Measurements from ENCODE around the gene TMA7.

The TMA7 gene

DNA sequence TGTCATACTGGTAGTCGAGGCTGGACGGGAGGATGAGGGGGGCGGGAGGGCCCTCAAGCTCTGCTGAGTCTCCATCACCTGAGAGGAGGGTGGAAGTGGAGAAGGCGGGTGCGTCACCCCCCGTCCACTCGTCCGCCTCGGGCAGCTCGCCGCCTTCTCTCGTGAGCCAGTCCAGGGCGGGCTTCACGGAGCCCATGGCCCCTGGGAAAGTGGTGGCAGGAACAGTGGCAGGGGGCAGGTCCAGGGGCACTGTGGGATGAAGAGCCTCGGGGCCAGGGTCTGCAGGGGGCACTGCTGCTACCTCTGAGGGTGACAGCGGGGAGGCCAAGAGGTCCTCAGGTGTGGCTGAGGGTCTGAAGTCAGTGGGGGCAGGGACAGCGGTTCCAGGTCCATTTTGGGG lies 20.5 kb upstream of the TMA7 start:
- DNase-seq, result peak in 1 of 10 donors; percentile 80
- intact Hi-C loops (cut with DNase I), result no loop called here

DNA sequence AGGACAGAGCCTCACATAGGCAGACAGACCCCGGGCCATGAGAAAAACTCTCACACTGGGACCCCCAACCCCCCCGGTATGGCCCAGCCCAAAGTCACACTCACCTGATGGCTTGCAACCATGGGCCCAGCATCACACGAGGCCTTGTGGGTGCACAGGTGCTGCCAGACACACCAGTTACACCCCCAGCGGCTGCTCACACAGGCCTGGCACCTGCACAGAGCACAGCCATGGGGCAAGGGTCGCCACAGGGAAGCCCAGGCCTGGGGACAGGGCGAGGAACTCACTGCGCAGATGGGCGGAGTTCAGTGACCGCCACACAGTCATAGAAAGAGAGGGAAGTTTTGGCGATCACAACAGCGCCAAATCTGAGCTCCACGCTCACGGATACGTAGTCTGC lies 19.5 kb upstream of the TMA7 start:
- intact Hi-C loops (cut with DNase I), result no loop called here
- peak in 1 of 10 donors; percentile 82 for DNase-seq

DNA sequence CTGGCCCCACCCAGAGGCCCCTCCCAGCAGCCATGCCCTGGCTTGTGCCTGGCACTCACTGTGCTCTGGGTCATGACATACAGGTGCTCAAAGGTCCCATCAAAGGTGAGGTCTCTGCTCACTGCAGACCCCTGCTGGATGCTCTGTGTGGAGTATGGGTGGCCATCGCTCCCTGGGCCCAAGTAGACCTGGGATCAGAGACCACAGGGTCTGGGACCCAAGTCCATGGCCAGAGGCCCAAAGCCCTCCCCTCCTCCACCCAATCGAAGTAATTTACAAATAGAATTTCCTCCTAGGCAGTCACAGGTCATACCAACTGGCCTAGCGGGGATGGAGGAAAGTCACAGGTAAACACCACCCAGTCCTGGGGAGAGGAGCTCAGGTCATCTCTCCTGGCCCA lies 17.8 kb upstream of the TMA7 start:
- no peak for DNase-seq
- intact Hi-C loops (cut with DNase I), result no loop called here

DNA sequence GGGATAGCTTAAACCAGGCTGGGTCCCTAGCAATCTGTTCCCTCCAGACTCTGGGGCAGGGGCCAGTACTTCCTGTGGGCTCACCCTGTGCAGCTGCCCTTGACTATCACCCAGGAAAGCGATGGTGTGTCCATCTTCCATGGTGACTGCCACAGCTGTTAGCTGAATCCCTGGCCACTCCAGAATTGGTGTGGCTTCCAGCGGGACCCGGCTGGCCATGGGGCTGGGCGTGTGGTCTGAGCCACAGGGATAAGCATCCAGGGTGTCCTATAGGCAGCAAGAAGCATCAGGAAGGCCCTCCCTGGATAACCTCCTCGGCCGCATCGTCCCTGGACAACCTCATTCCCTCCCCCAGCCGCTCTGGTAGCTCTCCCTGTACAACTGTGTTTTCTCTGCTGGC lies 17.4 kb upstream of the TMA7 start:
- DNase-seq, result peak in 1 of 10 donors; percentile 50
- intact Hi-C loops (cut with DNase I), result no loop called here

DNA sequence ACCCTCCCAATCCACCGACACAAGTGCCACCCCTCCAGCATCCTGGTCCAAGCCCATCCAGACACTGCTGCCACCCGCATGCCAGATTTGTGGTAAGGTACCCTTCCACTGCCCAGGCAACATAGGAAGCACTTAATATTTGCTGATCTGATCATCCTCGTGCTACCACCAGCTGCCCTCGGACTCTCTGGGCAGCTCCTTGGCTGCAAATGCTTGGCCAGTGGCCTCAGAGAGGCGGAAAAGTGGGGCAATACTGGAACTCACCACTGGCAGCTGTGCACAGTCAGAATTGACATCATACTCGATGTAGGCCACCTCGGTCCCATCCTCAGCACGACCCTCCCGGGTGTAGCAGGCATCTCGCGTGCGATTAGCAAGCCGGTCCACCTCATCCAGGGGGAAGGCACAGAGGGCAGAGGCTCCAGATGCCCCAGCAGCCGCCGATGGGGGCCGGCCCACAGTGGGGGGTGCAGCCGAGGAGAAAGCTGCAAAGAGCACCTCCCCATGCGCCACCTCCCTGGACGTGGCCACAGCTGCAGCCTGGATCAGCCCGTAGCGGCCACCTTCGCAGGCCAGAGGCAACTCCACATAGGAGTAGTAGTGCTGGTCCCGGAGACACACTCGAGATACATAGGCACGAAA lies 16.7 kb upstream of the TMA7 start:
- intact Hi-C loops (cut with DNase I), result no loop called here
- DNase-seq, result peak in 5 of 10 donors; percentile 26 to 83 (median 46)

DNA sequence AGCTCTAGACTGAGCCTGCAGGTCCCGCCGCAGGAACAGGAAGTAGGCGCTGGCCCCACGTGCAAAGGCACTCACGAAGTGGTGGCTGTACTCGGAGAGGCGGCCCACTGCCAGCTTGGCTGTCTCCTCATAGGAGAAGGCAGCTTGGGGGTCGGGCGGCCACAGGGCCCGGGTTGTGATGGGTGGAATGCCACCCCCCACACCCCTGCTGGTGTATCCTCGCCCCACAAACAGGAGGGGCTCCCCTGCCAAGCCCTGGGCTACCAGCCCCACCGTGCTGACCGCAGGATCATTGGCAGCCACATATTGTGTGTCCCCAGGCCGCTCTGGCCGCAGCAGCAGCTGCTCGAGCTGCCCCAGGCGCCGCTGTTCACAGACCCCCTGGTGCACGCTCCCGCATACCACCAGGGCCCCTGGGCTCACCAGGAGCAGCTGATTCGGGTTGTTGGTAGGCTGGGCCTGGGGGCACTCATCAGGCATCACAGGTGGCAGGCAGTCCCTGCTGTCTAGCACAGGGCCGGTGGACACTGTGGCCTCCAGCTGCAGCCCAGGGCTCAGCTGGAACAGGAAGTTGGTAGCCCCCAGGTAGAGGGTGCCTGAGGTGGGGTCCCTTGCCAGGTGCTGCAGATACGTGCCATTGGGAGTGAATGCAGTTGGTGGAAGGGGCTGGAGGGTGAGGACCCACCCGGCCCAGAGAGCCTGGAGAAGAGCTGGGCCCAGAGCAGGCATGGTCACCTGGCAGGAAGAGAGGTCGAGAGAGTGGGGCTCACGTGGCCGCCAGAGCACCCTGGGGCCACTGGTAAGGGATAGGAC lies 16.0 kb upstream of the TMA7 start:
- peak in 4 of 10 donors; percentile 27 to 87 (median 64) for DNase-seq
- intact Hi-C loops (cut with DNase I), result no loop called here

DNA sequence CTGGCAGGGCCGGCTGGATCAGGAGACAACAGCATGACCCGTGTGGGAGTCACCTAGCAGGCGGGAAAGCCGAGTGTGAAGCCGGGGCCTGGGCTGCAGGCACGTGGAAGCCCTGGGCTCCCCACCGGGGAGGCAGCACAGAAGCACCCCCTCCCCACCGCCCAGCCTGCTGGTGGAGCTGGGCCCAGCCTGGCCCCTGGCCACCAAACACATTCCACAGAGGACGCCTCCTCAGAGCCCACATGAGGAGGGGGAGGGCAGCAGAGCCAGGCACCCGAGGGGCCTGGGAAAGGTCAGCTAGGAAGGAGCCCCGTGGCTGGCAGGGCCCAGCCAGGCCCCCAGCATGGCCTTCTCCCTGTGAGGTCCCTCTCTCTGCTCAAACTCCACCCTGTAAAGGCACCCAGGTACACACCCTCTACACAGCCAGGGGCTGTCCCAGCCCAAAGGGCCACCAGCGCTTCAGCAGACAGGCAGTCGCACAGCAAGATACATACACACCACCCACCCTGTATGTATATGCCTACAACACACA lies 14.7 kb upstream of the TMA7 start:
- DNase-seq, result peak in 9 of 10 donors; percentile 44 to 93 (median 62)
- intact Hi-C loops (cut with DNase I), result no loop called here

DNA sequence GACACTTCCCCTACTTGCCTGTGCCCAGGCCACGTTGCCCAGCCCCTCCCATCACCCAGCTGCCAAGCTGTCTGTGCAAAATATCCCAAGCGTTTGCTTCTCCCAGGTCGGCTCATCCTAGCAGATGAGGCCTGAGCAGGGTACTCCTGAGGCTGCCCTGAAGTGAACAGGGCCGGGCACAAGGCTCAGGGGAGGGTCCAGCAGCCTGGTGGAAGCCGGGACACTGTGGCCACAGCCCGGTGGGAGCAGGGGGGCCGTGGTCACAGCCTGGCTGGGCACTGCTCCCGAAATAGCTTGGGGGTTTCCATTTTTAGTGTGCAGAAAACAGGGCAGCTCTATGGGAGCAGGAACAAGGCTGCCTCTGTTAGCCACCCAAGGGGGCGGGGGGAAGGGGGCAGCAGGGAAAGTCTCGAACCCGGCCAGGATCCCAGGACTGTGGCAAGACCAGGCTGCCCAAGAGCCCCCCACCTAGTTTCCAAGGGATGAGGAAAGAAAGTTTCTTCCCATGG lies 13.6 kb upstream of the TMA7 start:
- intact Hi-C loops (cut with DNase I), result no loop called here

DNA sequence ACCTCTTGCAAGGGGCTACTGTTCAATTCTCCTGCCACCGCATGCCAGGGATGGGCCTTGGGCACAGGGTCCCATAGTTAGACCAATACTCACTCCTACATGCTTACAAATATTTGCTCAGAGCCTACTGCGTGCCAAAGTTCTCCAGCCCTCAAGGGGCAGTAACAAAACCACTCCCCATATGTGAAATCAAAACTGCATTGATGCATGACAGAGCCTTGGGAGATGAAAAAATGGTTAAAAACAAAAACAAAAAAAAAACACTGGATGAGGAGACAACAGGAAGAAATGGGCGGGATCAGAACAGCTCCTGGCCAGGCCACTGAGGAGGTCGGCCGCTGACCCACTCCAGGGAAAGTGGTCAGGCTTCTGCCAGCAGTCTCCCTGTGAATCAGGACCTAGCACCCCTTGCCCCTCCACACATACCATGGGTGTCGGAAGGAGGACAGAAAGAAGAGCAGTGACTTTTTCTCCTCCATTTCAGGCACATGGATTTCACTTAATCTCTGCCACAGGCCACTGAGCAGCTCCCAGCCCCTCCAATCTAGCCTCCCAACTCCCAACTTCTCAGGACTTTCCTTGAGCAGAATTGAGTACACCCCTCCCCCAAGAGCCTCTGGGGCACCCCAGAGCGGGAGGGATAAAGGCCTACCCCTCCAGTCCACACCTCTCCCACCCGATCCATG lies 13.0 kb upstream of the TMA7 start:
- DNase-seq, result peak in 4 of 10 donors; percentile 50 to 79 (median 76)
- intact Hi-C loops (cut with DNase I), result no loop called here

More for the DNA sequence above, 13.6 kb upstream of the TMA7 start:
- DNase-seq, result peak; percentile 81 to 98 (median 88)

DNA sequence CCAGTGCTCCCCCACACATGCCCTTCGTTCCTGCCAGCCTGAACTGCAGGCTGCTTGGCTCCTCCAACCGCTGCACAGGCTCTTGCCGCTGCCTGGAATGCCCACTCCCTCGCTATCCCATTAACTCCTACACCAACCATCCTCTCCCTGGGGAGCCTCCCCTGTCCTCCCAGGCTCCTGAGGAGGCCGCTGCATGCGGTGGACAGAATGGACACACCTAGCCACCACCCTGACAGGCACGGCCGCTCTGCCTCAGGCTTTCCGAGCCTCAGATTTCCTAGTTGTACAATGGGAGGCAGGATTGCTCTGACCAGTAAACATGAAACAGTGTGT lies 12.5 kb upstream of the TMA7 start:
- DNase-seq, result peak in 5 of 10 donors; percentile 18 to 88 (median 75)
- intact Hi-C loops (cut with DNase I), result no loop called here

DNA sequence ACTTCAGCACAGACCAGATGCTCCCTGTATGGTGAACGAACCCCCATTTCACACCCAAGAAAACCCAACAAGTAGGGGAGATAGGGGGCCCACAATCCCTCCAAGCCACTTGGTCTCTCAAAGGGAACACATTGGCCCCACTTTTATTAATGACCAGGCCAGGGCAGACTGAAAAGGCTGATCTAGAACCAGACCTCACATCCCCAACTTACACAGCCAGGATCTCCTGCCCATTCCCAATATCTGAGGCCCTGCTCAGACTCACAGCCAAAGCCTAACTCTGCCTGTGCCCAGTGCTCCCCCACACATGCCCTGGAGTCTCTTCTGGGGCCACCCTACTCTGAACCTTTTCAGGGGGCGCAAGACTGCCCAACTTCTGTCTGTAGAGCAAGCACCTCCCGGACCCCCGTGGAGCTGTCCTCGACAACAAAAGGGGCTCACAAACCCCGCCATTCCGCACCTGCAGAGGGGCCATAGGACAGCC lies 11.9 kb upstream of the TMA7 start:
- peak in 2 of 10 donors; percentile 79 to 80 for DNase-seq
- intact Hi-C loops (cut with DNase I), result no loop called here

DNA sequence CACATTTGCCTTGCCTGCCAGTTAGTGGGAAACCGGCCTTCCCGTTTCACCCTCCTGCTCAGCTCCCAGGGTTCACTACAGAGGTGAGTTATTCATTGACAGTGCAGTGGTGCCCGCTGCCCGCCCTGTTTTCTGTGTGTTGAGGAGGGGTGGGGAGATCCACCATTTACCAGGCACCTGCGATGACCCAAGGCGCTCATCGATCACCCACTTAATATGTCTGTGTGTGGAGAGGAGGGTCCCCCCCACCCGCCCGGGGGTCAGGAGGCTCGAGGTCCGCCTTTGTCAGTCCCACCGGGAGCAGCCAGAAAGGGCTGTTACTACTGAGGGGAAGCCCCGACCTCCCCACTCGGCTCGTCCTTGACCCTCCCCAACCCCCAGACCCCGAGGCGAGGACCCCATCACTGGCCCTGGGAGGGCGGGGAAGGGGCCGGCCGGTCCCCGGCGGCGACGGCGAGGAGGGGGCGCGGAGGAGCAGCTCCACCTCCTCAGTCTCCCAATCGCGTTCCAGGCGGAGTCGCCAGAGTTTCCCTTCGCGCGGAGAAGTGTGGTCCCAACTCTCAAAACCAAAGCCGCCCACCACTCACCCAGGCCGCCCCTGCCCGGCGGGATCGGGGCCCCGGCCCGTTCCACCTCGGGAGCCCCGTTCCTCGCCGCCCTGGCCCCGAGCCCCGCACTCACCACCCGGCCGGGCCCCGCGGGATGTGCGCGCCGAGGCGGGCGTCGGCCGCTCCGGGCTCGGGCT lies 11.3 kb upstream of the TMA7 start:
- peak in 9 of 10 donors; percentile 27 to 92 (median 53) for DNase-seq
- intact Hi-C loops (cut with DNase I), result no loop called here

DNA sequence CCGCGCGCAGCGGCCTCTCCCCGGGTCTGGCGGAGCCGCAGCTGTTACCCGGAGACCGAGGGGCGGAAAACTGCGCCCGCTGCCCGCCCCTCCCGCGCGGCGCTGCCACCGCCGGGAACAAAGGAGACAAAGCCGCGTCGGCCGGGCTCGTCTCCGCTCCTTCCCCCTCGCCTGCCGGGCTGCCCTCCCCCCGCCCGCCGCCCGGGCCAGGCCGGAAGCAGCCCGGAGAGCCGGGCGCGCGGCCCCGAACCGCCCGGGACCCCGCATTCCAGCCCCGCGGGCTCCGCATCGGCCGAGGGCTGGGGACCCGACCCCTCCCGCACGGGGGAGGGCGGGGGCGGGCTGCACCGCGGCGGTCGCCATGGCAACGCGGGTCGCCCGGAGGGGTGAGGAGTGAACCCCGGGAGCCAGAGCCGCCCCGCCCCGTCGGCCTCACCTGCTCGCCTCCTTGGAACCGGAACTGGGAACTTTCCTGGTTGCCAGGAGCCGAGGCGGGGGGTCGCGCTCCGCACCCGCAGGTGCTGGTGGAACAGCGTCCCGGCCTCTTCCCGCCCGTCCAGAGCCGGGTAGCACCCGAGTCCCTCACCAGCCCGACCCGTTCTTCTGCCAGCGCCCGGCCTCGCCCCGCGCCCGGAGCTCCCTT lies 10.6 kb upstream of the TMA7 start:
- DNase-seq, result peak; percentile 65 to 97 (median 72)
- intact Hi-C loops (cut with DNase I), result no loop called here

DNA sequence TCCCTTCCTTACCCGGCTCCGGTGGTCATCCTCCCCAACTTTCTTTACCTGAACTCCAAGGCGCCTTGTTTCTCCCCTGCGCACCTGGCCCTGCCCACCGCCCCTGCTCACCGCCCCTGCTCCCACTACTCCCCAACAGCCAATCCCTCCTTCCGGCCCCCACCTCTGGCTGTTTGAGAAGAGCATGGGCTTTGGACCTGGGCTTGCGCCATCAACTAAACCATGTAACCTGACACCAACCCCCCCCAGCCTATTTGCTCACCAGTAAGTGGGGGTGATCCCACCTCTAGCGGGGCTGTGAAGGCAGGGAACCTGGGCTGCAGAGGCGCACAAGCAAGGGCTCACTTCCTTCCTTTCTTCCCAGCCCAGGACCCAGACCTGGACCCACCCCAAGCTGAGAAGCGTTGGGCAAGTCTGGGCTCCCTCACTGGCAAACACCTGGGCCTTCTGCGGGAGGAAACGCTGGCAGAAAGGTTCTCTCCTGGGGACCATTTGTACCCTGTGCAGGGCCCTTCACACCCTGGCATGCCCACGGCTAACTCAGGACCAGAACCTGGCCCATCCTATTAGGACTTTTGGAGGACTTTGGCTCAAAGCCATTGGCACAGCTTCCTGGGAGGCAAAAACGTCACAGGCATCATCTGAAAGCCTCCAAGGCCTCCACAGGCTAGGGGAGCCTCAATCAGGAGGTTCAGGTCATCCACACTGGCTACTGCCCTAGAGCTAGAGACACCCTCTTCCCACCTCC lies 9.9 kb upstream of the TMA7 start, which contains the start of gene PLXNB1:
Gene PLXNB1, minus strand, starts transcription at position 127 of the 748 bp plus-strand sequence. CDS start 5,475 bp downstream, outside the sequence.
- intact Hi-C loops (cut with DNase I), result no loop called here
- peak in 2 of 10 donors; percentile 74 to 80 for DNase-seq

DNA sequence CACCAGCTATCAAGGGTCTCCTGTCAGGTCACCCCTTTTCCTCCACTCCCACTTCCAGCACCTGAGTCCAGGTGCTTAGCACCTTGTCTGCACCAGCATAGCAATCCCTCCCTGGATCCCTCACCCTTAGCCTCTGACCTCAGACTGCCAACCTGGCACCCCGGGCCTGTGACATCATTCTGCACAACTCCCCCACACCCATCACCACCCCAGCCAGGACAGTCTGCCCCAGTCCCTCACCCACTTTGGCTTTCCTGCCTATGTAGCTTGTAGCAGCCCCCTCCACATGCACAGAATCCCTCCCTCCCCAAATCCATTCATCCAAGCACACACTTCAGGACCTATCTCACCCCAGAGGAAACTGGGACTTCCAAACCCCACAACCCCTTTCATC lies 9.4 kb upstream of the TMA7 start:
- peak in 1 of 10 donors; percentile 69 for DNase-seq
- intact Hi-C loops (cut with DNase I), result no loop called here

DNA sequence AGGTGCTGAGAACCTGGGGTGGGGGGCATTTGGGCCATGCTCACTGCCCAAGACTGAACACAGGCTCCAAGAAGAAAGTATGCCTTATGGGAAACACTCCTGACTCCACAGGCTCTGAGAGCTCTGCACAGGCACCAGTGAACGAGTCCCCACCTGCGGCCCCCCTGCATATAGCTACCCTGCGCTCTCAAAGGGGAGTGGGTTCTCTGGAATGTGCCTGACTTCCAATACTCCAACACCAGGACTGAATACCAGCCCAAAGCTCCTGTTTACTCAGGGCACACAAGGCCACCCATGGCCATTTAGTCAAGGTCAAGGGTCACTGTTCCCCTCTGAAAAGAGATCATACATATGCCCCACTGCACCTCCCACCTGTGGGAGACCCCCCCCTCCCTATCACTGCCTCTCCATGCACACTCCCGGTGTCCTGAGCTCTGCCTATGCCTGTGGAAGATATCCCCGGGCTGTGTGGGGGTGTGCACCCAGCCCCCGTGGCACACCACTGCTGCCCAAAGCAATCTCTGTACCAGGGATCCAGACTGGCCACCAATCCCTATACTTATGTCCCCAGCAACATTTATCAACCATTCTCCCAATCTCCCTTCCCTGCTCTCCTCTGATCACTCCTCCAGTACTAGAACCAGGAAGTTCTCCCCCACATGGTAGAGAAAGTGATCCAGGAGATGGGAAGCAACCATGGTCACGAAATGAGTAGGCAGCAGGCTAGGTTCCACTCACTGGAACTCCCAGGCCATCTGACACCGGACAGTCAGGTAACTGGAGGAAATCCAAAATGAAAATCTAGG lies 8.6 kb upstream of the TMA7 start:
- DNase-seq, result peak in 1 of 10 donors; percentile 61
- intact Hi-C loops (cut with DNase I), result no loop called here

DNA sequence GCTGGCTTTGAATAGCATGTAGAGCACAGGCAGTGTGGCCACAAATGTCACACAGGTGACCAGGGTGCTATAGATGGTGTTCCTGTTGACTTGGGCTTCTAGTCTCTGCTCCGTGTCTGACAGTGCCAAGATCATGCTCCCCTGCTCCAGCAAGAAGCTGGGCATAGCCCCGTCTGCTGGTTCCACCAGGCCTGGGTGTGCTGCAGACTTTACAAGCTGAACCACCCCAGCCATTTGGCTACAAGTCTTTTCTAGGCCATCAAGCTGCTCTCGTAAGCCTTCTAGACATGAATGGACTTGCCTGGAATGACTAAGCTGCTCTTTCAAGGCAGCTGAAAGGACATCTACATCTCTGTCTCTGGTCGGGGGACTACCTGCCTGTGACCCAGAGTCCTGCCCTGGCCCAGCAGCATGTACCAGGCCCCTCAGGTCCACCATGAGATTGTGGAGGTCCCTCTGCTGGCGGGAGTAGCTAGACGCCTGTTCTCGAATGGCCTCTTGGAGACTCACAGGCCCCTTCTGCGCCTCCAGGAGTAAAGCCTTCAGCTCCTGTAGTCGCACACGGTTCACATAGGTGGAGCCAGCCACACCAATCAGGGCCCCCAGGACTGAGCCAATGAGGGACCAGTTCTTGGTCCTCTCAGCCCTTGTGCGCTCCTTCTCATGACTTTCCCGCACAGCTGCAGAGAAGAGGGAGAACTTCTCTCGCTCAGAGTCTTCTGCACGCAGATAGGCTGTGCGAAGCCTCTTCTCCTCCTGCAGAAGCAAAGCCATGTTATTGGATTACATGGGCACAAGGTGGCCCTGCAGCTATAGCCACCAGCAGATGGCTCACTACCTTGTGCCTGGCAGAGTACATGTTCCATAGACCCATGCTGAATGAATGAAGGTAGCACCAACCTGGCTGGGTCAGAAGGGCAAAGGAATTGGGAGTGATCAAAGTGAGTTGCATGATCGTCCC lies 7.4 kb upstream of the TMA7 start:
- intact Hi-C loops (cut with DNase I), result no loop called here
- DNase-seq, result peak in 1 of 10 donors; percentile 77

Measured in posterior cingulate gyrus (tissue), 11 donors.